Keratinocyte (primary cell): Measurements from ENCODE around the gene MRC2. TPM values are rescaled to one million over a fixed set of nuclear protein-coding genes. Genes with fewer than 3 reads are reported as not detected.

Source experiments
- DNase-seq: peaks from one replicate; pipeline ENCODE4 v3.0.0-alpha.2; 2011; ENCODE audit warnings: low read depth, missing footprints, low spot score
- FAIRE-seq: peaks from 2 replicates; lab custom pipeline; 2011; peaks lifted over from hg19 to GRCh38; lab: Jason Lieb, UNC
- H2AFZ ChIP-seq: 2 replicates; pipeline ENCODE4 v1.6.0; 2012; ENCODE audit warnings: low read length, control low read depth, inconsistent platforms; ENCODE audit not compliant: control insufficient read depth
- H3K27ac ChIP-seq: 2 replicates; pipeline ENCODE4 v1.5.1; 2011; ENCODE audit warnings: low read length; ENCODE audit not compliant: control insufficient read depth, insufficient read depth
- H3K27me3 ChIP-seq: 3 replicates; pipeline ENCODE4 v1.6.0; 2011; ENCODE audit warnings: low read length; ENCODE audit not compliant: control insufficient read depth, insufficient read depth; ENCODE audit errors: extremely low read depth
- H3K36me3 ChIP-seq, 2 experiments: 2 replicates in 1 of 2; 3 replicates in 1 of 2; pipeline ENCODE4 v1.5.1; 2011; ENCODE audit warnings: low read length in 2 of 2, mild to moderate bottlenecking in 1 of 2; ENCODE audit not compliant: control insufficient read depth in 2 of 2, insufficient read depth in 2 of 2; ENCODE audit errors: extremely low read depth in 1 of 2
- H3K4me1 ChIP-seq: 3 replicates; pipeline ENCODE4 v1.5.1; 2011; ENCODE audit warnings: low read length; ENCODE audit not compliant: control insufficient read depth, insufficient read depth; ENCODE audit errors: extremely low read depth
- H3K4me2 ChIP-seq: 3 replicates; pipeline ENCODE4 v1.6.0; 2011; ENCODE audit warnings: low read depth, low read length; ENCODE audit not compliant: control insufficient read depth, insufficient read depth; ENCODE audit errors: extremely low read depth
- H3K4me3 ChIP-seq, 3 experiments: fragments of 200-600 bp in 1 of 3; sonication (generic) in 1 of 3; 2 replicates in 2 of 3; 3 replicates in 1 of 3; pipeline ENCODE4 v1.5.1; 2011 to 2016; ENCODE audit warnings: low read length in 3 of 3, mild to moderate bottlenecking in 3 of 3, control low read depth in 2 of 3, inconsistent platforms in 1 of 3, low read depth in 1 of 3, mixed read lengths in 1 of 3, mixed run types in 1 of 3, moderate library complexity in 1 of 3; ENCODE audit not compliant: control insufficient read depth in 2 of 3, insufficient read depth in 2 of 3; ENCODE audit errors: extremely low read depth in 1 of 3
- H3K79me2 ChIP-seq: 2 replicates; pipeline ENCODE4 v1.6.0; 2012; ENCODE audit warnings: low read length; ENCODE audit not compliant: control insufficient read depth, insufficient read depth
- H3K9ac ChIP-seq: 3 replicates; pipeline ENCODE4 v1.6.0; 2011; ENCODE audit warnings: low read length; ENCODE audit not compliant: control insufficient read depth, insufficient read depth; ENCODE audit errors: extremely low read depth
- H3K9me1 ChIP-seq: 3 replicates; pipeline ENCODE4 v1.6.0; 2011; ENCODE audit warnings: low read length; ENCODE audit not compliant: control insufficient read depth, insufficient read depth; ENCODE audit errors: extremely low read depth
- H3K9me3 ChIP-seq: 2 replicates; pipeline ENCODE4 v1.5.1; 2012; ENCODE audit warnings: low read depth, low read length; ENCODE audit not compliant: control insufficient read depth
- H4K20me1 ChIP-seq: 3 replicates; pipeline ENCODE4 v1.6.0; 2011; ENCODE audit warnings: low read length; ENCODE audit not compliant: control insufficient read depth, insufficient read depth; ENCODE audit errors: extremely low read depth
- CTCF ChIP-seq, 3 experiments: IDR thresholded peaks in 1 of 3; conservative IDR thresholded peaks in 1 of 3; optimal IDR thresholded peaks in 1 of 3; 2 replicates in 2 of 3; 3 replicates in 1 of 3; pipeline versions ENCODE3 to v1.5.1; 2011; ENCODE audit warnings: low read length in 3 of 3, mild to moderate bottlenecking in 3 of 3, moderate library complexity in 2 of 3, control low read depth in 1 of 3, inconsistent platforms in 1 of 3; ENCODE audit not compliant: insufficient read depth in 2 of 3; ENCODE audit errors: extremely low read depth in 1 of 3
- EZH2 ChIP-seq: IDR thresholded peaks from one replicate; pipeline ENCODE4 v1.6.1; 2012; ENCODE audit warnings: inconsistent platforms, mild to moderate bottlenecking, low read length, moderate library complexity
- dilution Hi-C: fragments of 300-500 bp; cut with MboI; formaldehyde crosslinking; loops from one replicate; pipeline ENCODE4 v1.7.0; 2020; ENCODE audit warnings: low sequenced_read_pairs; ENCODE audit not compliant: extremely low pct_ligation_motif_present
- polyA plus RNA-seq, 5 experiments: library from polyadenylated mRNA; depleted of rRNA in 3 of 5; stranded (reverse) in 3 of 5; stranded (forward) in 1 of 5; unstranded in 1 of 5; fragments of >200 nt; gene quantifications; 1 replicate in 1 of 5; 2 replicates in 3 of 5; 3 replicates in 1 of 5; pipeline versions ENCODE4 v1.2.1 to v1.2.3, GENCODE V29; 2011 to 2012; ENCODE audit warnings: missing spikeins in 2 of 5, low read depth in 1 of 5, low replicate concordance in 1 of 5

MRC2 gene
- polyA plus RNA-seq, 1 donor (not counting 4 experiments of a cell fraction or from before 2014, with no cell fraction given), result 14.0 TPM

GRCh38 chr17:62661337-62661736 is 33.9 kb downstream of the MRC2 start:
- Histone ChIP-seq H2AFZ (no peak overlapping the region), H3K4me3 (no peak overlapping the region), H3K79me2 (no peaks in the 10 kb centered on the region), H3K4me1 (no peaks in the 10 kb centered on the region), H3K9me3 (no peaks in the 10 kb centered on the region), H3K9ac (no peak overlapping the region), H4K20me1 (no peaks in the 10 kb centered on the region), H3K27me3 (no peaks in the 10 kb centered on the region), H3K4me2 (no peak overlapping the region), H3K36me3 (peaks cover 0 to 9% of the 10 kb centered on the region in 2 experiments), H3K9me1 (no peaks in the 10 kb centered on the region), H3K27ac (no peak overlapping the region)
- DNase-seq, result no peak
- no peak for FAIRE-seq
- dilution Hi-C loops, result no loop called here
- TF ChIP-seq CTCF (optimal IDR thresholded peaks at IDR 0.05 in 1 of 3, IDR thresholded peaks at IDR 0.05 in 1 of 3, conservative IDR thresholded peaks at IDR 0.05 in 1 of 3; ENCODE audit: extremely low read depth in 1 of 3, insufficient read depth in 2 of 3, low read length in 3 of 3) (no peak), EZH2 (no peak)

- Histone ChIP-seq H3K79me2 (no peaks in the 10 kb centered on the region), H3K9me1 (no peaks in the 10 kb centered on the region), H3K4me1 (peaks cover 4% of the 10 kb centered on the region), H3K4me3 (no peak overlapping the region), H3K4me2 (no peak overlapping the region), H3K9me3 (no peaks in the 10 kb centered on the region), H3K36me3 (peaks cover 0 to 10% of the 10 kb centered on the region in 2 experiments), H4K20me1 (no peaks in the 10 kb centered on the region), H3K9ac (no peak overlapping the region), H3K27me3 (no peaks in the 10 kb centered on the region), H2AFZ (no peak overlapping the region), H3K27ac (no peak overlapping the region)
- dilution Hi-C loops, result no loop called here
- DNase-seq (no peak), FAIRE-seq (no peak)
- no peak for TF ChIP-seq CTCF (optimal IDR thresholded peaks at IDR 0.05 in 1 of 3, IDR thresholded peaks at IDR 0.05 in 1 of 3, conservative IDR thresholded peaks at IDR 0.05 in 1 of 3; ENCODE audit: extremely low read depth in 1 of 3, insufficient read depth in 2 of 3, low read length in 3 of 3)
Measured at GRCh38 chr17:62662855-62663254, 35.4 kb downstream of the MRC2 start.
